Lower lobe of right lung (tissue), 2 donors: ENCODE measurements around the gene TECPR2. TPM values are rescaled to one million over a fixed set of nuclear protein-coding genes. Genes with fewer than 3 reads are reported as not detected.

Source experiments
- ATAC-seq, 2 donors: fragments of 200-7000 bp; cut with Tn5 transposase; one replicate each; pipeline ENCODE4 v1.9.1; 2020 to 2022; ENCODE audit warnings: mild to moderate bottlenecking in 2 of 2, moderate library complexity in 2 of 2
- DNase-seq: peaks from one replicate; pipeline ENCODE4 v3.0.0-alpha.2; 2020
- H3K27ac ChIP-seq: fragments of 200-600 bp; one replicate; pipeline ENCODE4 v1.8.0; 2022
- H3K27me3 ChIP-seq: fragments of 200-600 bp; one replicate; pipeline ENCODE4 v1.8.0; 2022; ENCODE audit warnings: low read depth
- H3K36me3 ChIP-seq: fragments of 200-600 bp; one replicate; pipeline ENCODE4 v1.8.0; 2022; ENCODE audit warnings: mild to moderate bottlenecking
- H3K4me1 ChIP-seq: fragments of 200-600 bp; one replicate; pipeline ENCODE4 v1.8.0; 2022
- H3K4me3 ChIP-seq: fragments of 200-600 bp; one replicate; pipeline ENCODE4 v1.8.0; 2022; ENCODE audit warnings: mild to moderate bottlenecking
- H3K9me3 ChIP-seq: fragments of 200-600 bp; one replicate; pipeline ENCODE4 v1.8.0; 2022
- intact Hi-C: fragments of 100-400 bp; cut with DNase I; formaldehyde crosslinking; loops from one replicate; pipeline ENCODE4 v1.11.0; 2022
- total RNA-seq: library from RNA; stranded (reverse); fragmentation: NEBNext Ultra II Directional; extraction: Animal tissue kit (Norgen Biotek cat#: 25700); gene quantifications from one replicate; pipeline ENCODE4 v1.2.1, GENCODE V29; 2021
- TF ChIP-seq, protein P1 (sequence below): fragments of 200-600 bp; IDR thresholded peaks from one replicate; pipeline ENCODE4 v1.8.0; 2022; ENCODE audit warnings: antibody characterized with exemption, mild to moderate bottlenecking
- donor health status: DM: no; HTN: yes; CAD: no; lungs with severe emphysema.

TECPR2 gene
- total RNA-seq, 1 donor from 2014 or later, result 23.2 TPM

DNA sequence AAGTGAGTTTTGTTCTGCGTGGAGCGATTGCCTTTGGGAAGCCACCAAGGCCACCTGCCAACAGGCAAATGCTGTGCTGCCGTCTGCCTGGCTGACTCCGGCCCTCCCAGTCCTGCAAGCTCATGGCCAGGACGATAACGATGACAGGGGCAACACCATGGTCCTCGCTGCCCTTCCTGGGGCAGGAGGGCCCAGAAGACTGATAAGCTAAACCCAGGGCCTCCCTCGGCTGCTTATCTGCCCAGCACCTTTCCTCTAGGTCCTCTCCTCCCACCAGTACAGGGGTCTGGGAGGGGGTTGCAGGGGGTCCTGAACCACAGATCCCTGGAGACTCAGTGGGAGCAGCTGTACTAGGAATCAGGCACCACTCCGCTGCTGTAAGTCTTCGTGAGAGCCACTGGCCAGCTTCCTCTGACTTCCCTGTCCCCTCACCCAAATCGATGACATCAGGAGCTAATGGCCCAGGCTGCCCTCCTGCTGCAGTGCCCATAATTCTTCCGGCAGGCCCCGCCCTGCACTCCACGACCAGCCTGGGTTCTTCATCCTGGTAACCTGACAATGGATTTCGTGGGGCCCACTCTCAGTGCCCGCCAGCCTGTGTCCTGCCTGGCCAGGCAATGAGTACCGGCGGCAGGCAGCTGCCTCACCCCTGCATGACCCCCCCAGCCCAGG is 141.7 kb downstream of the TECPR2 start:
- intact Hi-C loops, result no loop called here
- no peaks in the 10 kb centered on the region for H3K27me3 ChIP-seq
- H3K27ac ChIP-seq, result no peak overlapping the region
- H3K4me3 ChIP-seq, result no peak overlapping the region
- no peaks in the 10 kb centered on the region for H3K9me3 ChIP-seq
- no peak for ATAC-seq
- H3K4me1 ChIP-seq, result peaks cover 26% of the 10 kb centered on the region
- H3K36me3 ChIP-seq, result peaks cover 1% of the 10 kb centered on the region
- TF ChIP-seq, protein P1, sequence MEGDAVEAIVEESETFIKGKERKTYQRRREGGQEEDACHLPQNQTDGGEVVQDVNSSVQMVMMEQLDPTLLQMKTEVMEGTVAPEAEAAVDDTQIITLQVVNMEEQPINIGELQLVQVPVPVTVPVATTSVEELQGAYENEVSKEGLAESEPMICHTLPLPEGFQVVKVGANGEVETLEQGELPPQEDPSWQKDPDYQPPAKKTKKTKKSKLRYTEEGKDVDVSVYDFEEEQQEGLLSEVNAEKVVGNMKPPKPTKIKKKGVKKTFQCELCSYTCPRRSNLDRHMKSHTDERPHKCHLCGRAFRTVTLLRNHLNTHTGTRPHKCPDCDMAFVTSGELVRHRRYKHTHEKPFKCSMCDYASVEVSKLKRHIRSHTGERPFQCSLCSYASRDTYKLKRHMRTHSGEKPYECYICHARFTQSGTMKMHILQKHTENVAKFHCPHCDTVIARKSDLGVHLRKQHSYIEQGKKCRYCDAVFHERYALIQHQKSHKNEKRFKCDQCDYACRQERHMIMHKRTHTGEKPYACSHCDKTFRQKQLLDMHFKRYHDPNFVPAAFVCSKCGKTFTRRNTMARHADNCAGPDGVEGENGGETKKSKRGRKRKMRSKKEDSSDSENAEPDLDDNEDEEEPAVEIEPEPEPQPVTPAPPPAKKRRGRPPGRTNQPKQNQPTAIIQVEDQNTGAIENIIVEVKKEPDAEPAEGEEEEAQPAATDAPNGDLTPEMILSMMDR, result no peak
- DNase-seq, result no peak

- H3K4me1 ChIP-seq, result peaks cover 19% of the 10 kb centered on the region
- H3K27ac ChIP-seq, result no peak overlapping the region
- intact Hi-C loops, result no loop called here
- TF ChIP-seq, protein P1, result no peak
- H3K9me3 ChIP-seq, result no peaks in the 10 kb centered on the region
- H3K36me3 ChIP-seq, result no peaks in the 10 kb centered on the region
- ATAC-seq (no peak), DNase-seq (no peak)
- no peak overlapping the region for H3K4me3 ChIP-seq
- no peaks in the 10 kb centered on the region for H3K27me3 ChIP-seq
Observed at GRCh38 chr14:102505000-102505619, 142.4 kb downstream of the TECPR2 start.

DNA sequence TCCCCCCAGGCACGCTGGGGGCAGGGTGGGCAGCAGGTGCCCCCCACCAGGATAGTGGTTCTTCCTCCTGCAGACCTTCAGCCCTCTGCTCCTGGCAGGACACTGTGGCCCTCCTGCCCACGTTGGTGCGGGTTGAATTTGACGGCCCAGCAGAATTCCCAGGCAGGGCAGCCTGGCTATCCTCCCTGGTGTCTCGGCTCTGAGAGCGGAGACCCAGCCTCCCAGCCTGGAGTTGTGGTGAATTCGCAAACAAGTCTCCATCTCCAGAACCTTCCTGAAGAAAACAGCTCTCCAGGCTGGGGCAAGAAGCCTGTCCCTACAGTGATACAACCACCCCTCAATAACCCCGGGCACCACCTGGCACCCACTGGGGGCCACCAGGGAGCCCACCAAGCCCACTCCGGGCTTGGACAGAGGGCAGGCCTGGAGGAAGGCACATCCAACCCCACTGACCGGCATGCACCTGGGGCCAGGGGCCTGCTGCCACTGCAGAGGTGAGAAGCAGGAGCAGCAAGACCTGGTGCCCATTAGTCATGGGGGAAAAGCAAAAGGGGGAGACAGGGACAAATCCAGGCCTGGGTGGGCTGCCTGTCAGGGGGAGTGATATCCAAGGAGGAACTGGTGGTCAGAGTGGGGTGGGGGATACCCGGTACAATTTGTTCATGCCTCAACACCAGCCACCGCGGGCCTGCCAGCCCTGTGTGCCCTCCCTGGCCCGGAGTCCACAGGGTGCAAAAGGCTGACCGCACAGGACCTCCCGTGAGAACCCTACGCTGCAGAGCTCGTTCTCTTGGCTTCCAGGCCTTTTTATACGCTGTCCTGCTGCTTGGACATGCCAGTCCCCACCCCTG is 143.3 kb downstream of the TECPR2 start:
- DNase-seq, result no peak
- no peak overlapping the region for H3K27ac ChIP-seq
- H3K4me1 ChIP-seq, result peaks cover 19% of the 10 kb centered on the region
- H3K36me3 ChIP-seq, result no peaks in the 10 kb centered on the region
- ATAC-seq, result no peak
- TF ChIP-seq, protein P1, result no peak
- intact Hi-C loops, result no loop called here
- no peaks in the 10 kb centered on the region for H3K9me3 ChIP-seq
- H3K4me3 ChIP-seq, result no peak overlapping the region
- no peaks in the 10 kb centered on the region for H3K27me3 ChIP-seq

DNA sequence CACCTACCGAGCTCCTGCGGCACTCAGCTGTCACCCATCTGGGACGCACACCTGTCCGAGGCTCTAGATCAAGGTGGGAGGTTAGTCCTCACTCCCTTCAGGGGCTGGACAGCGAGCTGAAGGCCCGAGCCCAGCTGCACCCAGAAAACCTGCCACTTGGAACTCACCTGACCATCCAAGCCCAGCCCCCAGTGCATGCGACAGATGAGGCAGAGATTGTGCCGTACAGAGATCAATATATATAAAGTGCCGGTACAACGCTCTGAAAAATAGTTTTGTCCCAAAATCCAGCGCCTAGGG is 143.8 kb downstream of the TECPR2 start:
- H3K27ac ChIP-seq, result no peak overlapping the region
- H3K9me3 ChIP-seq, result no peaks in the 10 kb centered on the region
- H3K4me1 ChIP-seq, result peaks cover 16% of the 10 kb centered on the region
- H3K27me3 ChIP-seq, result no peaks in the 10 kb centered on the region
- H3K36me3 ChIP-seq, result no peaks in the 10 kb centered on the region
- ATAC-seq, result no peak
- DNase-seq, result no peak
- TF ChIP-seq, protein P1, result no peak
- no peak overlapping the region for H3K4me3 ChIP-seq
- intact Hi-C loops, result no loop called here

GRCh38 chr14:102507081-102507856 is 144.5 kb downstream of the TECPR2 start:
- DNase-seq (no peak), ATAC-seq (no peak)
- intact Hi-C loops, result no loop called here
- TF ChIP-seq, protein P1, result no peak
- Histone ChIP-seq H3K36me3 (no peaks in the 10 kb centered on the region), H3K27ac (no peak overlapping the region), H3K27me3 (no peaks in the 10 kb centered on the region), H3K4me1 (peaks cover 16% of the 10 kb centered on the region), H3K4me3 (no peak overlapping the region), H3K9me3 (no peaks in the 10 kb centered on the region)
